Measurements from ENCODE around the gene LTBP2.

LTBP2 gene

DNA sequence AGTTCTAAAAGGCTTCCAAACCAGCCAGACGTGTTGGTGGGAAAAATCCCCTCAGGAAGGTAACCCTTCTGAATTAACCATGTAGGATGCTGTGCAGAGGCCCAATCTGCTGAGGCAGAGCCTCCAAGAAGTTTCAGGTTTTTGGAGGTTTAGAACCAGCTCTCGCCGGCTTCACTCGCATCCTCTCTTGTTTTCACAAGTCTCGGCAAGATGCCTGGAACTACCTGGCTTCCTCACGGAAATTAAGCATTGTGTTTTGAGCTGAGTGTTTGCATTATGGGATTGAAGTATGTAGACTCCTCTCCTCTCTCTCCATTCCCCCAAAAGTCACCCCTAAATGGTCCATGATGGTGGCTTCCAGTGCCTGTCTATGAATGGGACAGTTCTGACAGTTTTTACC, 20.6 kb downstream of the LTBP2 start:
- no peak for DNase-seq (ENCODE audit: low read depth)

GRCh38 chr14:74589291-74589879, 22.7 kb downstream of the LTBP2 start:
- no peak for DNase-seq (ENCODE audit: low read depth)

DNA sequence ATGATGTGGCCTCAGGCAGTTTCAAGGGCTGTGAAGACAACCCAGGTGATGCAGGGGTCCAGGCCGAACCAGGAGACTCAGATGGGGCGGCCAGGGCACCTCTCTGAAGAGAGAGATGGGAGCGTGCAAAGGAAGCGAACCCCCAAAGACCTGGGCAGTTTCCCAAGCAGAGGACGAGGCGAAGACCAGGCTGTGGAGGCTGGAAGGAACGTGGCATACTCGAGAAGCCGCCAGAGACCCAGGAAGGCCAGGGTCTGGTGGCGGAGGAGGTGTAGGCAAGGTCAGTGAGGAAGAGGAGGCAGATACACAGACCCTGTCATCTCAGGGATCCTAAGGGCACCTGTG, 24.7 kb downstream of the LTBP2 start:
- DNase-seq (ENCODE audit: low read depth) = no peak

GRCh38 chr14:74586681-74587362, 25.2 kb downstream of the LTBP2 start:
- DNase-seq (ENCODE audit: low read depth) = no peak

DNA sequence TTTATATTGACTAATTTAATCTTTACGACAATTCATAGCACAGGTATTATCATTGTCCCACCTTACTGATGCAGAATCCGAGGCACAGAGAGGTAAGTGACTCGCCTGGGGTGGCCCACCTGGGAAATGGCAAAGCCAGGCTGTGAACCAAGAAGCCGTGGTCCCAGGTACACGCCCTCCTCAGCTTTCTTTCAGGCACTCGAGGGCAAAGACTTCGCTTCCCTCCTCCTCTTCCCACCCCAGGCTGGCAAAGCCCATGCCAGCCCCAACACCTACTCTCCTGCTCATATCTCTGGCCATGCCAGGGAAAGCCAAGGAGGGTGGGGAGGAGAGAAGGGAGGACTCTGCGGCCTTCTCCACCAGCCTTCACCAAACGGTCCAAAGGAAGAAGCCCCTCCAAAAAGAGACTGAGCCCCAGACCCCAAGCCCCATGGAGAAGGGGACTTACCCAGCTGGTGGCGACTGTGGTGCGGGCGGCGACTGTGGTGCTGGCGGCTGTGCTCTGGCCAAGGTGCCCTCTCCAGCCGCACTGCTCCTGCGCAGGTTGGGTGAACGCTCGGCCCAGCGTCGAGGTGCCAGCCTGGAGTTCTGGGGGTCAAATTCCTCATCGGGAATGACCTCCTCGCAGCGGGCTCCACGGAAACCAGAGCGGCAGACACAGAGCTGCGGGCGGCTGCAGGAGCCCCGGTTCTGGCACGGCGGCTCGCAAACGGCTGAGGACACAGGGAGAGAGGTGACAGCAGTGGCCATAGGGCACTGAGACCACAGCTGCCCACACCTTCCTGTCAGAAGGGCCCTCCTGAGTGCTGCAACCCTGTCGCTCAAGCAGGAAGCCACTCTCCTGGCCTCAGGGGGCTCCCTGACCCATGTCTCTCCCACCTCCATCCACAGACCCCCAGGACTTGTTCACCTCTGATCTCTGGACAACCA, 26.4 kb downstream of the LTBP2 start:
- DNase-seq (ENCODE audit: low read depth) = no peak

GRCh38 chr14:74584951-74585350, 27.1 kb downstream of the LTBP2 start:
- no peak for DNase-seq (ENCODE audit: low read depth)

GRCh38 chr14:74583689-74584434, 28.2 kb downstream of the LTBP2 start:
- DNase-seq (ENCODE audit: low read depth) = no peak

GRCh38 chr14:74582910-74583581, 29.0 kb downstream of the LTBP2 start:
- DNase-seq (ENCODE audit: low read depth) = no peak

GRCh38 chr14:74580275-74580672, 31.8 kb downstream of the LTBP2 start:
- DNase-seq (ENCODE audit: low read depth) = no peak

DNA sequence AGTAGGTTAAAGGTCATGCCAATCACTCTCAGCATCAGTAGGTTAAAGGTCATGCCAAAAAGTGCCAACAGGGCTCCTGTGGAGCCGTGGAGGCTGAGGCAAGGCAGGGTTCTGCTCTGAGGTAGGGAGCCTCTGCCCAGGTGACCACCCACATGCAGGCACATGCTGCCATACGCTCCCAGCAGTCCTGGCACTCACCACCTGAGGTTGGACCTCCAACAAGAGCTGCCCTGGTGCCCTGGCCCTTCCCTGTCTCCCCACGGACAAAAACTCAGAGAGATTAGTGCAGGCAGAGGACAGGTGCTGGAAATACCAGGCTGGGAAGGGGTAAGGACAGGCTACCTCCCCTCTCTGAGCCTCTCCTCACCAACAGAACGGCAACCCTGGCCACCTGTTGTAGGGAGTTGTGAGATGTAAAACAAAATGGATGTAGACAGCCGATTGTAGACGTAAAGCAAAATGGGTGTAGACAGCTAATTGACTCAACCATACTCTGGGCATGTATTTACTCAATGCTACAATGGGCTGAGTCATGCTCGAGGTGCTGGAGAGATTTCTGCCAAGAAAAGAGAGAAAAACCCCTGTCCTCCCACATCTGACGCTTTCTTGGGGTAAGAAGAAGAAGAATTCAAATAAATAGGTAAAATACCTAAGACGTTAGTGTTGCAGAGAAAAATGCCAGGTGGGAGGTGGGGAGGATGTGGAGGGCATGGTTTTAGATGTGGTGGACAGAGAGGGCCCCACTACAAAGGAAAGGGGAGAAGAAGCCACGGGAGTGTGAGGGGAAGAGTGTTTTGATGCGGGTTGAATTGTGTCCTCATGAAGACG, 32.4 kb downstream of the LTBP2 start:
- no peak for DNase-seq (ENCODE audit: low read depth)

DNA sequence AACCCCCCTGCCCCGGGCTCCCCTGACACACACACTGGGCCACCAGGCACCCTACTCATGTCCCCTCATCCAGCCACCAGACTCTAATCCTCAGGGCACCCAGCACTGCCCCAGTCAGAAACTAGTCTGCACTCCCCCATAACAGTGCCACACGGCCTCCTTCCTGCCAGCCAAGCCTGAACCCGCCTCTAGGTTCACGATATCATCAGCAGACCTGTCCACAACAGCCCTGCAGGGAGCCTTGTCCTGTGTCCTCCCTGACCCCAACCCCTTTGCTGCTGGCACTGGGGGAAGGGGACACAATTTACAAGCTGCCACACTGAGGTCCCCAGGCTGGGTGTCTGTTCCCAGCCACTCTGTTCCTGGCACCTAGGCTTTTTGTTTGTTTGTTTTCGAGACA, 33.6 kb downstream of the LTBP2 start:
- no peak for DNase-seq (ENCODE audit: low read depth)

GRCh38 chr14:74577948-74578275, 34.1 kb downstream of the LTBP2 start:
- no peak for DNase-seq (ENCODE audit: low read depth)

DNA sequence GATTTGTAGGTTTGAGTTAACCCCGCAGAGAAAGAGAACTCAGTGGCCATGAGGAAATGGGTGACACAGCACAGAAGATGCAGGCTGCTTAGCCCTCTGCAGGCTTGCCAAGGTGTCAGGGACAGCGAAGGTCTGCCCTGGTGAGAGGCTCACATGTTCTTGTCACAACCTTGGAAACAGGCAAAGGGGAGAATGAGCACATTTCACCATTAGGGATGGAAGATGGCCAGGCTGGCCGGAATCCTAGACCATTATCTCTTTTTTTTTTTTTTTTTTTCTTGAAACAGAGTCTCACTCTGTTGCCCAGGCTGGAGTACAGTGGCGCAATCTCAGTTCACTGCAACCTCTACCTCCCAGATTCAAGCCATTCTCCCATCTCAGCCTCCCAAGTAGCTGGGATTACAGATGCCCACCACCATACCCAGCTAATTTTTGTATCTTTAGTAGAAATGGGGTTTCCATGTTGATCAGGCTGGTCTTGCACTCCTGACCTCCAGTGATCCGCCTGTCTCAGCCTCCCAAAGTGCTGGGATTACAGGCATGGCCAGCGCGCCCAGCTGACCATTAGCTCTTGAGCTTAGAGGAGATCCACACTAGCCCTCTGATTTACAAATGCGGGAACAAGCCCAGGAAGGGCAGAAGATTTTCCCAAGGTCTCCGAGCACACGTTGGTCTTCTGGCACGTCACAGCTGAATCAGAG, 34.6 kb downstream of the LTBP2 start:
- DNase-seq (ENCODE audit: low read depth) = no peak

DNA sequence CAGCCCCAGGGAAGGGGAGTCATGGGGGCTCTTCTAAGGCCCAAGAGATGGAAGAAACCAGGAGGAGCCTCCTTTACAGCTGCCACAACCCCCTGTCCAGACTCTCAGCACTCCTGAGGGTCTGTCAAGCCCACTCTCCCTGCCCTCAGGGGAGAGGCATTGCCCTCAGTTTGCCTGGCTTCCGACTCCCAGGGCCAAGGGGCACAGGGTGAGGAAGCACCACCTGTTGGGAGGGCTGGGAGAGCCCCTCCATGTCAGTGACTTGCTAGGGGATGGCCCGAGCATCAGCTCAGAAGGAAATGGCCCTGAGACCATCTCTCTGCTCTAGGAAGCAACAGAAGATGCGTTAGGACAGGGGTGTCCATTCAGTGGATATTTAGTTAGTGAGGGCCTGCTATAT, 36.1 kb downstream of the LTBP2 start:
- no peak for DNase-seq (ENCODE audit: low read depth)

DNA sequence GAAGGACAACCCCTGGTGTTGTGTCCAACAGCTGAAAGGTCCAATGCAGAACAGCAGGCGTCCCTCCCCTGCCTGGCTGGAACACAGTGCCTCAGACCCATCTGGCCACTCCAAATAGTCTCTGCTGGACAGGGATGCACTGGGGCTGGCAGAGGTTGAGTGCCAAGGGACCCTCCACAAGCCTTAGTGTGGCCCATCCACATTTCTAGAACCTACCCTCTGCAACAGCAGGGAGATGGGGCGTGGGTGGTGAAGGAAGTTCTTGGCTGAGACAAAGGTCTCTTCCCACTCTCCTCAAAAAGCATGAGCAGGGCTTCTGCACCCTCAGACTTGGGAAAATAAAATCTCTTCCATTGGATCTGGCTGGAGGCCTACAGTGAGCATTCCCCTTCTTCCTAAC, 36.5 kb downstream of the LTBP2 start:
- DNase-seq (ENCODE audit: low read depth) = no peak

- no peak for DNase-seq (ENCODE audit: low read depth)
These were observed 37.3 kb downstream of the LTBP2 start for GRCh38 chr14:74574706-74575105.

GRCh38 chr14:74574090-74574433, 38.0 kb downstream of the LTBP2 start:
- no peak for DNase-seq (ENCODE audit: low read depth)

DNA sequence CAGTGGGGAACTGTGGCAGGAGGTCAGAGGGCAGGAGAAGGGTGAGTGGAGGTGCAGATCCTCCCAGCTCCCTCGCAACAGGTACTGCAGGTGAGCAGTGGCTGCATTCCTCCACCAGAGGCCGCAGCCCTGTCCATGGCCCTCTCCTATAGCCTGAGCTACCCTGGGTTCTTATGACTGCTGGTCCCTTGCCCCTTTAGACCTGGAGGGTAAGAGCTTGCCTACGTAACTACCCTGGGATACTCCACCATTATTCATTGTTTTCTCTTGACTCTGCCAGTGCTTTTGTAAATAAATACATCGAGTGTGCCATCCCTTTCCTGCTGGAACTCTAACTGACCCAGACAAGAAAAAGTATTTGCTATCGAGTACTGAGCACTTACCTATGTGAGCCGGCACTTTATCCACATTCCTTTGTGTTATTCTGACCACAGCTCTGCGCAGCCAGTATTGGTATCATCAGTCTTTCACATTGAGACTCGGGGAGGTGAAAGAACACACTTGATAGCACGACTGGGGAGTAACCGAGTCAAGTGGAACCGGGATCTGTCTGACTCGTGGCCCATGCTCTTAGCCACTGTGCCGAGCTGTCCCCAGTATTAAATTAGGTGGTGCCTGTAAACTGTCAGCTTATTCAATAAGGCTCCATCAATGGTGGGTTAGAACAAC, 38.5 kb downstream of the LTBP2 start:
- no peak for DNase-seq (ENCODE audit: low read depth)

GRCh38 chr14:74572726-74573301, 39.2 kb downstream of the LTBP2 start:
- DNase-seq (ENCODE audit: low read depth) = no peak
